ENCODE measurements around the gene STT3A. TPM values are rescaled to one million over a fixed set of nuclear protein-coding genes. Genes with fewer than 3 reads are reported as not detected.

STT3A gene
- total and polyA plus RNA-seq, 2 donors (not counting 3 experiments of a cell fraction or from before 2014, with no cell fraction given), result 236 to 362 TPM

- dilution Hi-C loops (cut with MboI; ENCODE audit: extremely low pct_ligation_motif_present, low sequenced_read_pairs) (no loop called here), intact Hi-C loops (cut with micrococcal nuclease) (no loop called here)
- TF ChIP-seq FOS (IDR thresholded peaks at IDR 0.05; ENCODE audit: borderline replicate concordance, insufficient read depth, low read length) (no peak), POLR2AphosphoS5 (IDR thresholded peaks at IDR 0.05; ENCODE audit: insufficient read depth, low read depth, low read length) (no peak), POLR2A (IDR thresholded peaks at IDR 0.05; ENCODE audit: low read depth, low read length) (no peak), MYC (IDR thresholded peaks at IDR 0.05; ENCODE audit: low read depth, low read length) (no peak), JUN (IDR thresholded peaks at IDR 0.05; ENCODE audit: borderline replicate concordance, insufficient read depth, insufficient read length, low read depth) (no peak), MAX (IDR thresholded peaks at IDR 0.05; ENCODE audit: insufficient read depth, insufficient read length) (no peak), CTCF (IDR thresholded peaks at IDR 0.05; ENCODE audit: extremely low read depth in 1 of 2, insufficient read depth in 1 of 2, low read depth in 1 of 2, low read length in 2 of 2) (no peak), EZH2 (IDR thresholded peaks at IDR 0.05; ENCODE audit: borderline replicate concordance, low read depth, low read length, severe bottlenecking) (no peak), GATA2 (IDR thresholded peaks at IDR 0.05; ENCODE audit: insufficient read depth, insufficient read length, low read depth, low read length) (no peak)
- FAIRE-seq, result no peak
- Histone ChIP-seq H3K36me3 (ENCODE audit: control insufficient read depth in 2 of 2, extremely low read depth in 1 of 2, insufficient read depth in 2 of 2, low read length in 2 of 2) (peaks cover 0 to 4% of the 10 kb centered on the region in 2 experiments), H2AFZ (ENCODE audit: low read depth, low read length) (no peak overlapping the region), H4K20me1 (replicated peaks; ENCODE audit: control insufficient read depth, extremely low read depth, insufficient read depth, low read length) (no peaks in the 10 kb centered on the region), H3K27ac (ENCODE audit: insufficient read depth, low read depth, low read length) (no peak overlapping the region), H3K79me2 (ENCODE audit: control insufficient read depth, insufficient read depth, low read length) (peaks cover 14% of the 10 kb centered on the region), H3K9me1 (replicated peaks; ENCODE audit: control insufficient read depth, extremely low read depth, insufficient read depth, low read length) (no peaks in the 10 kb centered on the region), H3K9me3 (replicated peaks; ENCODE audit: control insufficient read depth, insufficient read depth, low read length) (no peaks in the 10 kb centered on the region), H3K9ac (replicated peaks; ENCODE audit: extremely low read depth, insufficient read depth, low read length) (no peak overlapping the region), H3K27me3 (ENCODE audit: control insufficient read depth in 2 of 2, insufficient read depth in 2 of 2, low read length in 2 of 2) (no peaks in the 10 kb centered on the region), H3K4me3 (replicated peaks in 1 of 3; ENCODE audit: insufficient read depth in 1 of 3, low read depth in 1 of 3, low read length in 3 of 3) (no peak overlapping the region), H3K4me2 (ENCODE audit: insufficient read depth, low read length) (no peak overlapping the region), H3K4me1 (ENCODE audit: control insufficient read depth, extremely low read depth, insufficient read depth, low read length) (no peaks in the 10 kb centered on the region)
- no TSS peak for BruUV-seq (replicated peaks)
- no peak for DNase-seq (ENCODE audit: low read depth, low spot score)
- ChIA-PET CTCF (no interaction called here), POLR2A (interaction anchor here (0.7 kb wide), 1 partner anchor 1094 kb away, joined by 3 read pairs; no protein-coding TSS in a partner anchor)
Measured at GRCh38 chr11:125662689-125663088, 70.0 kb downstream of the STT3A start.

Data from endothelial cell of umbilical vein (primary cell).